Endothelial cell of umbilical vein (primary cell): ENCODE measurements around the gene CHST3. TPM values are rescaled to one million over a fixed set of nuclear protein-coding genes. Genes with fewer than 3 reads are reported as not detected.
A peak's percentile ranks its signal among the peaks of the same experiment; 100 is the strongest.

Experiments
- BruUV-seq: library from RNA; stranded (reverse); fragments of 400-500 nt; replicated peaks from 2 replicates; lab custom pipeline; 2021; lab: Mats Ljungman, UMichigan
- CTCF ChIA-PET: fragments of 300-600, 350-600 bp; sonication (Branson Sonifier 250); formaldehyde crosslinking; loops from one replicate; lab custom pipeline; 2021; ENCODE audit warnings: antibody characterized with exemption, inconsistent platforms; lab: Charles Lee
- POLR2A ChIA-PET: fragments of 300-600, 350-600 bp; sonication (Branson Sonifier 250); formaldehyde crosslinking; loops from one replicate; lab custom pipeline; 2021; ENCODE audit warnings: antibody characterized with exemption, inconsistent platforms; lab: Charles Lee
- DNase-seq: peaks from one replicate; pipeline ENCODE4 v3.0.0-alpha.2; 2011; ENCODE audit warnings: low read depth, low spot score
- FAIRE-seq: peaks from 2 replicates; lab custom pipeline; 2011; peaks lifted over from hg19 to GRCh38; lab: Jason Lieb, UNC
- H2AFZ ChIP-seq: 2 replicates; pipeline ENCODE4 v1.6.0; 2012; ENCODE audit warnings: low read depth, low read length, control low read depth, inconsistent platforms
- H3K27ac ChIP-seq: 2 replicates; pipeline ENCODE4 v1.5.1; 2011; ENCODE audit warnings: low read depth, mild to moderate bottlenecking, control low read depth, low read length, moderate library complexity; ENCODE audit not compliant: insufficient read depth
- H3K27me3 ChIP-seq, 2 experiments: 2 replicates each; pipeline versions ENCODE4 v1.6.0 to v1.6.1; 2011; ENCODE audit warnings: low read length in 2 of 2, mixed read lengths in 1 of 2; ENCODE audit not compliant: control insufficient read depth in 2 of 2, insufficient read depth in 2 of 2
- H3K36me3 ChIP-seq, 2 experiments: 2 replicates in 1 of 2; 3 replicates in 1 of 2; pipeline ENCODE4 v1.5.1; 2011; ENCODE audit warnings: low read length in 2 of 2, mild to moderate bottlenecking in 1 of 2, moderate library complexity in 1 of 2; ENCODE audit not compliant: control insufficient read depth in 2 of 2, insufficient read depth in 2 of 2; ENCODE audit errors: extremely low read depth in 1 of 2
- H3K4me1 ChIP-seq: 3 replicates; pipeline ENCODE4 v1.5.1; 2011; ENCODE audit warnings: mild to moderate bottlenecking, low read length; ENCODE audit not compliant: control insufficient read depth, insufficient read depth; ENCODE audit errors: extremely low read depth
- H3K4me2 ChIP-seq: 2 replicates; pipeline ENCODE4 v1.6.1; 2011; ENCODE audit warnings: low read length, control low read depth, mixed read lengths; ENCODE audit not compliant: insufficient read depth
- H3K4me3 ChIP-seq, 3 experiments: fragments of 200-600 bp in 1 of 3; sonication (generic), shearing (Covaris generic) in 1 of 3; replicated peaks in 1 of 3; 2 replicates each; pipeline ENCODE4 v1.5.1; 2011 to 2016; ENCODE audit warnings: control low read depth in 3 of 3, low read length in 3 of 3, mild to moderate bottlenecking in 2 of 3, inconsistent platforms in 1 of 3, low read depth in 1 of 3, moderate library complexity in 1 of 3; ENCODE audit not compliant: insufficient read depth in 1 of 3
- H3K79me2 ChIP-seq: 2 replicates; pipeline ENCODE4 v1.6.0; 2012; ENCODE audit warnings: low read length, inconsistent platforms; ENCODE audit not compliant: control insufficient read depth, insufficient read depth
- H3K9ac ChIP-seq: replicated peaks from 2 replicates; pipeline ENCODE3; 2011; ENCODE audit warnings: low read length, control low read depth; ENCODE audit not compliant: insufficient read depth; ENCODE audit errors: extremely low read depth
- H3K9me1 ChIP-seq: replicated peaks from 3 replicates; pipeline ENCODE4 v1.6.0; 2011; ENCODE audit warnings: mild to moderate bottlenecking, low read length; ENCODE audit not compliant: control insufficient read depth, insufficient read depth; ENCODE audit errors: extremely low read depth
- H3K9me3 ChIP-seq: replicated peaks from 2 replicates; pipeline ENCODE4 v1.5.1; 2012; ENCODE audit warnings: low read length, inconsistent platforms; ENCODE audit not compliant: control insufficient read depth, insufficient read depth
- H4K20me1 ChIP-seq: replicated peaks from 2 replicates; pipeline ENCODE3; 2011; ENCODE audit warnings: mild to moderate bottlenecking, low read length; ENCODE audit not compliant: control insufficient read depth, insufficient read depth; ENCODE audit errors: extremely low read depth
- CTCF ChIP-seq, 2 donors: IDR thresholded peaks; 1 replicate in 1 of 2; 2 replicates in 1 of 2; pipeline ENCODE4 v1.5.1; 2011; ENCODE audit warnings: low read length in 2 of 2, mild to moderate bottlenecking in 2 of 2, moderate library complexity in 2 of 2, control low read depth in 1 of 2, inconsistent platforms in 1 of 2, low read depth in 1 of 2; ENCODE audit not compliant: insufficient read depth in 1 of 2; ENCODE audit errors: extremely low read depth in 1 of 2
- EZH2 ChIP-seq: IDR thresholded peaks from 2 replicates; pipeline ENCODE4 v1.6.1; 2012; ENCODE audit warnings: borderline replicate concordance, low read depth, mild to moderate bottlenecking, moderate library complexity, low read length, inconsistent platforms; ENCODE audit not compliant: severe bottlenecking
- FOS ChIP-seq: IDR thresholded peaks from 2 replicates; pipeline ENCODE4 v1.6.1; 2011; ENCODE audit warnings: mild to moderate bottlenecking, low read length, moderate library complexity, borderline replicate concordance; ENCODE audit not compliant: insufficient read depth
- GATA2 ChIP-seq: IDR thresholded peaks from 2 replicates; pipeline ENCODE4 v1.7.0; 2011; ENCODE audit warnings: low read depth, mild to moderate bottlenecking, moderate library complexity, mixed read lengths, low read length; ENCODE audit not compliant: insufficient read length, insufficient read depth
- JUN ChIP-seq: IDR thresholded peaks from 2 replicates; pipeline ENCODE4 v1.6.1; 2011; ENCODE audit warnings: borderline replicate concordance, low read depth; ENCODE audit not compliant: insufficient read length, insufficient read depth
- MAX ChIP-seq: IDR thresholded peaks from 2 replicates; pipeline ENCODE4 v1.6.1; 2011; ENCODE audit not compliant: insufficient read depth, insufficient read length
- MYC ChIP-seq: IDR thresholded peaks from one replicate; pipeline ENCODE4 v1.6.1; 2011; ENCODE audit warnings: mild to moderate bottlenecking, low read depth, low read length
- POLR2A ChIP-seq: IDR thresholded peaks from 2 replicates; pipeline ENCODE4 v1.6.1; 2012; ENCODE audit warnings: low read depth, mild to moderate bottlenecking, control low read depth, low read length
- dilution Hi-C: fragments of 300-500 bp; cut with MboI; formaldehyde crosslinking; loops from one replicate; pipeline ENCODE4 v1.15.0; 2019; ENCODE audit warnings: low sequenced_read_pairs; ENCODE audit not compliant: extremely low pct_ligation_motif_present
- intact Hi-C: fragments of 100-400 bp; cut with micrococcal nuclease; formaldehyde crosslinking; loops from one replicate; pipeline ENCODE4 v1.10.0; 2022
- polyA plus RNA-seq, 4 experiments: library from polyadenylated mRNA; depleted of rRNA in 3 of 4; stranded (reverse) in 3 of 4; unstranded in 1 of 4; fragments of >200 nt; gene quantifications; 2 replicates each; pipeline versions ENCODE4 v1.2.1 to v1.2.3, GENCODE V29; 2011 to 2012; ENCODE audit warnings: missing spikeins in 1 of 4
- total RNA-seq: library from RNA; stranded (reverse); gene quantifications from 2 replicates; pipeline ENCODE4 v1.2.3, GENCODE V29; 2021

CHST3 gene
- total and polyA plus RNA-seq, 2 donors (not counting 3 experiments of a cell fraction or from before 2014, with no cell fraction given): 5.5 to 11.5 TPM

GRCh38 chr10:72048450-72049124 is 84.4 kb downstream of the CHST3 start:
- no peaks in the 10 kb centered on the region for H3K9me1 ChIP-seq
- DNase-seq (peak; percentile 94), FAIRE-seq (peak; percentile 97)
- TF ChIP-seq JUN (no peak), CTCF (IDR thresholded peaks at IDR 0.05; ENCODE audit: extremely low read depth in 1 of 2, insufficient read depth in 1 of 2, low read depth in 1 of 2, low read length in 2 of 2) (peak; percentile 96 to 99)
- no peaks in the 10 kb centered on the region for H4K20me1 ChIP-seq
- no peak overlapping the region for H3K4me3 ChIP-seq
- dilution Hi-C loops: no loop called here
- no TSS peak for BruUV-seq
- no peaks in the 10 kb centered on the region for H3K4me1 ChIP-seq
- no peaks in the 10 kb centered on the region for H3K27me3 ChIP-seq
- H3K9ac ChIP-seq: no peak overlapping the region
- no peak overlapping the region for H3K4me2 ChIP-seq
- CTCF ChIA-PET: interaction anchor here (0.6 to 5.9 kb wide), 94 partner anchors 9 to 735 kb away, joined by 3 to 199 read pairs (median 6); partner anchors contain the start of genes ANAPC16, ASCC1, CHST3 and DNAJB12
- intact Hi-C loops: loop anchor here (1.0 kb wide), 6 partner anchors 70 to 289 kb away; no protein-coding TSS in a partner anchor
- H2AFZ ChIP-seq: no peak overlapping the region
- no peaks in the 10 kb centered on the region for H3K36me3 ChIP-seq
- no peaks in the 10 kb centered on the region for H3K79me2 ChIP-seq
- H3K27ac ChIP-seq: no peak overlapping the region
- POLR2A ChIA-PET: interaction anchor here (0.6 to 1.0 kb wide), 2 partner anchors 83 to 225 kb away, joined by 3 read pairs; partner anchors contain the start of gene DDIT4
- H3K9me3 ChIP-seq: no peaks in the 10 kb centered on the region

- no peaks in the 10 kb centered on the region for H3K9me3 ChIP-seq
- H3K9me1 ChIP-seq: no peaks in the 10 kb centered on the region
- no peak overlapping the region for H3K4me2 ChIP-seq
- ChIA-PET POLR2A (no interaction called here), CTCF (interaction anchor here (0.8 to 5.9 kb wide), 24 partner anchors 9 to 279 kb away, joined by 3 to 199 read pairs (median 11); partner anchors contain the start of gene SPOCK2)
- H3K4me3 ChIP-seq: no peak overlapping the region
- H2AFZ ChIP-seq: no peak overlapping the region
- no peak overlapping the region for H3K9ac ChIP-seq
- no peaks in the 10 kb centered on the region for H3K36me3 ChIP-seq
- no peak for TF ChIP-seq EZH2
- no peak for TF ChIP-seq MYC
- no peak for TF ChIP-seq FOS
- no peak for TF ChIP-seq POLR2A
- no peak for TF ChIP-seq CTCF (IDR thresholded peaks at IDR 0.05; ENCODE audit: extremely low read depth in 1 of 2, insufficient read depth in 1 of 2, low read depth in 1 of 2, low read length in 2 of 2)
- TF ChIP-seq GATA2: no peak
- no peak for TF ChIP-seq MAX
- H3K27ac ChIP-seq: no peak overlapping the region
- FAIRE-seq (no peak), DNase-seq (no peak)
- dilution Hi-C loops (no loop called here), intact Hi-C loops (no loop called here)
- no peaks in the 10 kb centered on the region for H3K4me1 ChIP-seq
- H3K27me3 ChIP-seq: no peaks in the 10 kb centered on the region
- H3K79me2 ChIP-seq: no peaks in the 10 kb centered on the region
- H4K20me1 ChIP-seq: no peaks in the 10 kb centered on the region
- BruUV-seq: no TSS peak
These were observed 85.3 kb downstream of the CHST3 start for GRCh38 chr10:72049472-72049871.
